ENCODE measurements around the gene SIMC1.

The SIMC1 gene

GRCh38 chr5:176334031-176334770 is 96.0 kb downstream of the SIMC1 start:
- TF ChIP-seq SNAI2 (CRISPR knock-in tag; IDR thresholded peaks at IDR 0.05) (no peak), PPARA (CRISPR knock-in tag; IDR thresholded peaks at IDR 0.05; ENCODE audit: borderline replicate concordance) (no peak), CSDC2 (CRISPR knock-in tag; IDR thresholded peaks at IDR 0.05) (no peak), CSRNP3 (CRISPR knock-in tag; IDR thresholded peaks at IDR 0.05) (no peak), ZFP3 (CRISPR knock-in tag; IDR thresholded peaks at IDR 0.05) (no peak), ZFP30 (CRISPR knock-in tag; IDR thresholded peaks at IDR 0.05) (no peak), PATZ1 (CRISPR knock-in tag; IDR thresholded peaks at IDR 0.05; ENCODE audit: borderline replicate concordance) (no peak), ESRRG (CRISPR knock-in tag; IDR thresholded peaks at IDR 0.05) (no peak), OSR1 (CRISPR knock-in tag; IDR thresholded peaks at IDR 0.05) (no peak)
- no peak for ATAC-seq

GRCh38 chr5:176337913-176338312 is 99.7 kb downstream of the SIMC1 start:
- no peak for TF ChIP-seq ISL1 (CRISPR knock-in tag; IDR thresholded peaks at IDR 0.05)
- no peak for TF ChIP-seq POU6F1 (CRISPR knock-in tag; IDR thresholded peaks at IDR 0.05; ENCODE audit: borderline replicate concordance, low read depth)
- TF ChIP-seq CSDC2 (CRISPR knock-in tag; IDR thresholded peaks at IDR 0.05): no peak
- TF ChIP-seq BACH2 (CRISPR knock-in tag; IDR thresholded peaks at IDR 0.05; ENCODE audit: borderline replicate concordance): no peak
- TF ChIP-seq ZNF8 (CRISPR knock-in tag; IDR thresholded peaks at IDR 0.05): no peak
- no peak for TF ChIP-seq PATZ1 (CRISPR knock-in tag; IDR thresholded peaks at IDR 0.05; ENCODE audit: borderline replicate concordance)
- TF ChIP-seq SNAI2 (CRISPR knock-in tag; IDR thresholded peaks at IDR 0.05): no peak
- no peak for TF ChIP-seq ESRRG (CRISPR knock-in tag; IDR thresholded peaks at IDR 0.05)
- no peak for TF ChIP-seq TCF4 (CRISPR knock-in tag; IDR thresholded peaks at IDR 0.05; ENCODE audit: borderline replicate concordance)
- no peak for TF ChIP-seq CSRNP3 (CRISPR knock-in tag; IDR thresholded peaks at IDR 0.05)
- ATAC-seq: no peak

GRCh38 chr5:176339304-176339703 is 101.1 kb downstream of the SIMC1 start:
- TF ChIP-seq ZNF70 (CRISPR knock-in tag; IDR thresholded peaks at IDR 0.05): no peak
- no peak for TF ChIP-seq TOX (CRISPR knock-in tag; IDR thresholded peaks at IDR 0.05; ENCODE audit: borderline replicate concordance)
- no peak for TF ChIP-seq ARNTL (CRISPR knock-in tag; IDR thresholded peaks at IDR 0.05; ENCODE audit: borderline replicate concordance, low read depth)
- no peak for TF ChIP-seq ZNF565 (CRISPR knock-in tag; conservative IDR thresholded peaks at IDR 0.05; ENCODE audit: low read depth)
- no peak for TF ChIP-seq ZFP30 (CRISPR knock-in tag; IDR thresholded peaks at IDR 0.05)
- TF ChIP-seq GLIS3 (CRISPR knock-in tag; IDR thresholded peaks at IDR 0.05): no peak
- no peak for TF ChIP-seq TSHZ2 (CRISPR knock-in tag; IDR thresholded peaks at IDR 0.05)
- TF ChIP-seq SNAI2 (CRISPR knock-in tag; IDR thresholded peaks at IDR 0.05): no peak
- TF ChIP-seq RARB (CRISPR knock-in tag; IDR thresholded peaks at IDR 0.05): no peak
- ATAC-seq: no peak
